ENCODE measurements around the gene ATP2C2.

DNA sequence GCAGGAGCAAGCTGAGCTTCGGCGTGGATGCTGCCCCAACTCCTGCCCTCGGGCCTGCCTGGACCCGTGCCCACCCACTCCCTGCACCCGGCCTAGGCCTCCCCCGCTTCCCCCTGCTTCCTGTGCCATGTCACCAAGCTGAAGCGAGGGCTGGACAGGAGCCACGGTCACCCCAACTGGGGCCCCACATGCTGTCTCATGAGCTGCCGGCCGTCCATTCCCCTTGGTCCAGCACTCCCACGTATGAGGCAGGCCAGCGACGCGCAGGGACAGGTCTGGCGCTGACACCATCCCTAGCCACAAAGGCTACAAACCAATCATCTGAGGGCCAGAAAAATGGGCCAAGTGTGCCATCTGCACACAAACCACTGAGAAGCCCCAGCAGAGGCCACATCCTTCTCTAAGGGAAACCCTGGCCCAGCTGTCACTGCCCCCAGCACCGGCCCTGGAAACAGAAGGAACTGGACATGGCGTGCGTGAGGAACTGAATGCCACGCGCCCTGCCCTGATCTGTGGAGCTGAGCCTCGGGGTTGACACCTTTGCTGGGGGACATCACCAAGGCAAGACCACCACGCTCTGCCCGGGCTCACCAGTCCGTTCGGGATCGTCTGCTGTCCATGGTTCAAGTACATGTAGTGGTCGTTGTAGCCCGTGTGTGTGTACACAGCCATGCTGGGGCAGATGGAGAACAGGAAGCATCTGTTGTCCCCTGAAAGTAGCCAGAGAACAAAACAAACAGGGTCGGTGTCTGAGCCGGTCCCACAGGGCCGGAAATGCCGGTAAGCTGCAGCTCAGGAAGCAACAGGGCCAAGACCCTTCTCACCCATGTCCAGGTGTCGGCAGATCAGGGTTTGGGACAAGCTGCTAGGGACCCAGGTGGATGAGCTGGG lies 113.9 kb downstream of the ATP2C2 start:
- TF ChIP-seq, protein P1, sequence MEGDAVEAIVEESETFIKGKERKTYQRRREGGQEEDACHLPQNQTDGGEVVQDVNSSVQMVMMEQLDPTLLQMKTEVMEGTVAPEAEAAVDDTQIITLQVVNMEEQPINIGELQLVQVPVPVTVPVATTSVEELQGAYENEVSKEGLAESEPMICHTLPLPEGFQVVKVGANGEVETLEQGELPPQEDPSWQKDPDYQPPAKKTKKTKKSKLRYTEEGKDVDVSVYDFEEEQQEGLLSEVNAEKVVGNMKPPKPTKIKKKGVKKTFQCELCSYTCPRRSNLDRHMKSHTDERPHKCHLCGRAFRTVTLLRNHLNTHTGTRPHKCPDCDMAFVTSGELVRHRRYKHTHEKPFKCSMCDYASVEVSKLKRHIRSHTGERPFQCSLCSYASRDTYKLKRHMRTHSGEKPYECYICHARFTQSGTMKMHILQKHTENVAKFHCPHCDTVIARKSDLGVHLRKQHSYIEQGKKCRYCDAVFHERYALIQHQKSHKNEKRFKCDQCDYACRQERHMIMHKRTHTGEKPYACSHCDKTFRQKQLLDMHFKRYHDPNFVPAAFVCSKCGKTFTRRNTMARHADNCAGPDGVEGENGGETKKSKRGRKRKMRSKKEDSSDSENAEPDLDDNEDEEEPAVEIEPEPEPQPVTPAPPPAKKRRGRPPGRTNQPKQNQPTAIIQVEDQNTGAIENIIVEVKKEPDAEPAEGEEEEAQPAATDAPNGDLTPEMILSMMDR (conservative IDR thresholded peaks at IDR 0.05; ENCODE audit: low read depth in 2 of 2): no peak
- no peak for TF ChIP-seq EZH2 (IDR thresholded peaks at IDR 0.05; ENCODE audit: low read depth, unreplicated experiment)
- TF ChIP-seq ZNF114 (CRISPR knock-in tag; IDR thresholded peaks at IDR 0.05): no peak
- no peak for TF ChIP-seq NANOG (IDR thresholded peaks at IDR 0.05; ENCODE audit: borderline replicate concordance)
- TF ChIP-seq, protein P2, sequence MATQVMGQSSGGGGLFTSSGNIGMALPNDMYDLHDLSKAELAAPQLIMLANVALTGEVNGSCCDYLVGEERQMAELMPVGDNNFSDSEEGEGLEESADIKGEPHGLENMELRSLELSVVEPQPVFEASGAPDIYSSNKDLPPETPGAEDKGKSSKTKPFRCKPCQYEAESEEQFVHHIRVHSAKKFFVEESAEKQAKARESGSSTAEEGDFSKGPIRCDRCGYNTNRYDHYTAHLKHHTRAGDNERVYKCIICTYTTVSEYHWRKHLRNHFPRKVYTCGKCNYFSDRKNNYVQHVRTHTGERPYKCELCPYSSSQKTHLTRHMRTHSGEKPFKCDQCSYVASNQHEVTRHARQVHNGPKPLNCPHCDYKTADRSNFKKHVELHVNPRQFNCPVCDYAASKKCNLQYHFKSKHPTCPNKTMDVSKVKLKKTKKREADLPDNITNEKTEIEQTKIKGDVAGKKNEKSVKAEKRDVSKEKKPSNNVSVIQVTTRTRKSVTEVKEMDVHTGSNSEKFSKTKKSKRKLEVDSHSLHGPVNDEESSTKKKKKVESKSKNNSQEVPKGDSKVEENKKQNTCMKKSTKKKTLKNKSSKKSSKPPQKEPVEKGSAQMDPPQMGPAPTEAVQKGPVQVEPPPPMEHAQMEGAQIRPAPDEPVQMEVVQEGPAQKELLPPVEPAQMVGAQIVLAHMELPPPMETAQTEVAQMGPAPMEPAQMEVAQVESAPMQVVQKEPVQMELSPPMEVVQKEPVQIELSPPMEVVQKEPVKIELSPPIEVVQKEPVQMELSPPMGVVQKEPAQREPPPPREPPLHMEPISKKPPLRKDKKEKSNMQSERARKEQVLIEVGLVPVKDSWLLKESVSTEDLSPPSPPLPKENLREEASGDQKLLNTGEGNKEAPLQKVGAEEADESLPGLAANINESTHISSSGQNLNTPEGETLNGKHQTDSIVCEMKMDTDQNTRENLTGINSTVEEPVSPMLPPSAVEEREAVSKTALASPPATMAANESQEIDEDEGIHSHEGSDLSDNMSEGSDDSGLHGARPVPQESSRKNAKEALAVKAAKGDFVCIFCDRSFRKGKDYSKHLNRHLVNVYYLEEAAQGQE (IDR thresholded peaks at IDR 0.05; ENCODE audit: unreplicated experiment): no peak
- TF ChIP-seq POLR2AphosphoS5 (IDR thresholded peaks at IDR 0.05; ENCODE audit: low read depth): no peak
- no peak for TF ChIP-seq CREB1 (CRISPR knock-in tag; IDR thresholded peaks at IDR 0.05; ENCODE audit: low read depth)
- TF ChIP-seq EZH2phosphoT487 (IDR thresholded peaks at IDR 0.05; ENCODE audit: unreplicated experiment): no peak
- TF ChIP-seq ZNF331 (CRISPR knock-in tag; IDR thresholded peaks at IDR 0.05; ENCODE audit: low read depth): no peak
- no peak for TF ChIP-seq JUNB (IDR thresholded peaks at IDR 0.05; ENCODE audit: unreplicated experiment)
- TF ChIP-seq, protein P3, sequence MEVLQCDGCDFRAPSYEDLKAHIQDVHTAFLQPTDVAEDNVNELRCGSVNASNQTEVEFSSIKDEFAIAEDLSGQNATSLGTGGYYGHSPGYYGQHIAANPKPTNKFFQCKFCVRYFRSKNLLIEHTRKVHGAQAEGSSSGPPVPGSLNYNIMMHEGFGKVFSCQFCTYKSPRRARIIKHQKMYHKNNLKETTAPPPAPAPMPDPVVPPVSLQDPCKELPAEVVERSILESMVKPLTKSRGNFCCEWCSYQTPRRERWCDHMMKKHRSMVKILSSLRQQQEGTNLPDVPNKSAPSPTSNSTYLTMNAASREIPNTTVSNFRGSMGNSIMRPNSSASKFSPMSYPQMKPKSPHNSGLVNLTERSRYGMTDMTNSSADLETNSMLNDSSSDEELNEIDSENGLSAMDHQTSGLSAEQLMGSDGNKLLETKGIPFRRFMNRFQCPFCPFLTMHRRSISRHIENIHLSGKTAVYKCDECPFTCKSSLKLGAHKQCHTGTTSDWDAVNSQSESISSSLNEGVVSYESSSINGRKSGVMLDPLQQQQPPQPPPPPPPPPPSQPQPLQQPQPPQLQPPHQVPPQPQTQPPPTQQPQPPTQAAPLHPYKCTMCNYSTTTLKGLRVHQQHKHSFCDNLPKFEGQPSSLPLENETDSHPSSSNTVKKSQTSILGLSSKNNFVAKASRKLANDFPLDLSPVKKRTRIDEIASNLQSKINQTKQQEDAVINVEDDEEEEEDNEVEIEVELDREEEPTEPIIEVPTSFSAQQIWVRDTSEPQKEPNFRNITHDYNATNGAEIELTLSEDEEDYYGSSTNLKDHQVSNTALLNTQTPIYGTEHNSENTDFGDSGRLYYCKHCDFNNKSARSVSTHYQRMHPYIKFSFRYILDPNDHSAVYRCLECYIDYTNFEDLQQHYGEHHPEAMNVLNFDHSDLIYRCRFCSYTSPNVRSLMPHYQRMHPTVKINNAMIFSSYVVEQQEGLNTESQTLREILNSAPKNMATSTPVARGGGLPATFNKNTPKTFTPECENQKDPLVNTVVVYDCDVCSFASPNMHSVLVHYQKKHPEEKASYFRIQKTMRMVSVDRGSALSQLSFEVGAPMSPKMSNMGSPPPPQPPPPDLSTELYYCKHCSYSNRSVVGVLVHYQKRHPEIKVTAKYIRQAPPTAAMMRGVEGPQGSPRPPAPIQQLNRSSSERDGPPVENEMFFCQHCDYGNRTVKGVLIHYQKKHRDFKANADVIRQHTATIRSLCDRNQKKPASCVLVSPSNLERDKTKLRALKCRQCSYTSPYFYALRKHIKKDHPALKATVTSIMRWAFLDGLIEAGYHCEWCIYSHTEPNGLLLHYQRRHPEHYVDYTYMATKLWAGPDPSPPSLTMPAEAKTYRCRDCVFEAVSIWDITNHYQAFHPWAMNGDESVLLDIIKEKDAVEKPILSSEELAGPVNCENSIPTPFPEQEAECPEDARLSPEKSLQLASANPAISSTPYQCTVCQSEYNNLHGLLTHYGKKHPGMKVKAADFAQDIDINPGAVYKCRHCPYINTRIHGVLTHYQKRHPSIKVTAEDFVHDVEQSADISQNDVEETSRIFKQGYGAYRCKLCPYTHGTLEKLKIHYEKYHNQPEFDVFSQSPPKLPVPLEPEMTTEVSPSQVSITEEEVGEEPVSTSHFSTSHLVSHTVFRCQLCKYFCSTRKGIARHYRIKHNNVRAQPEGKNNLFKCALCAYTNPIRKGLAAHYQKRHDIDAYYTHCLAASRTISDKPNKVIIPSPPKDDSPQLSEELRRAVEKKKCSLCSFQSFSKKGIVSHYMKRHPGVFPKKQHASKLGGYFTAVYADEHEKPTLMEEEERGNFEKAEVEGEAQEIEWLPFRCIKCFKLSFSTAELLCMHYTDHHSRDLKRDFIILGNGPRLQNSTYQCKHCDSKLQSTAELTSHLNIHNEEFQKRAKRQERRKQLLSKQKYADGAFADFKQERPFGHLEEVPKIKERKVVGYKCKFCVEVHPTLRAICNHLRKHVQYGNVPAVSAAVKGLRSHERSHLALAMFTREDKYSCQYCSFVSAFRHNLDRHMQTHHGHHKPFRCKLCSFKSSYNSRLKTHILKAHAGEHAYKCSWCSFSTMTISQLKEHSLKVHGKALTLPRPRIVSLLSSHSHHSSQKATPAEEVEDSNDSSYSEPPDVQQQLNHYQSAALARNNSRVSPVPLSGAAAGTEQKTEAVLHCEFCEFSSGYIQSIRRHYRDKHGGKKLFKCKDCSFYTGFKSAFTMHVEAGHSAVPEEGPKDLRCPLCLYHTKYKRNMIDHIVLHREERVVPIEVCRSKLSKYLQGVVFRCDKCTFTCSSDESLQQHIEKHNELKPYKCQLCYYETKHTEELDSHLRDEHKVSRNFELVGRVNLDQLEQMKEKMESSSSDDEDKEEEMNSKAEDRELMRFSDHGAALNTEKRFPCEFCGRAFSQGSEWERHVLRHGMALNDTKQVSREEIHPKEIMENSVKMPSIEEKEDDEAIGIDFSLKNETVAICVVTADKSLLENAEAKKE (CRISPR knock-in tag; IDR thresholded peaks at IDR 0.05): no peak
